ENCODE measurements around the gene AVPR2.

Gene AVPR2

DNA sequence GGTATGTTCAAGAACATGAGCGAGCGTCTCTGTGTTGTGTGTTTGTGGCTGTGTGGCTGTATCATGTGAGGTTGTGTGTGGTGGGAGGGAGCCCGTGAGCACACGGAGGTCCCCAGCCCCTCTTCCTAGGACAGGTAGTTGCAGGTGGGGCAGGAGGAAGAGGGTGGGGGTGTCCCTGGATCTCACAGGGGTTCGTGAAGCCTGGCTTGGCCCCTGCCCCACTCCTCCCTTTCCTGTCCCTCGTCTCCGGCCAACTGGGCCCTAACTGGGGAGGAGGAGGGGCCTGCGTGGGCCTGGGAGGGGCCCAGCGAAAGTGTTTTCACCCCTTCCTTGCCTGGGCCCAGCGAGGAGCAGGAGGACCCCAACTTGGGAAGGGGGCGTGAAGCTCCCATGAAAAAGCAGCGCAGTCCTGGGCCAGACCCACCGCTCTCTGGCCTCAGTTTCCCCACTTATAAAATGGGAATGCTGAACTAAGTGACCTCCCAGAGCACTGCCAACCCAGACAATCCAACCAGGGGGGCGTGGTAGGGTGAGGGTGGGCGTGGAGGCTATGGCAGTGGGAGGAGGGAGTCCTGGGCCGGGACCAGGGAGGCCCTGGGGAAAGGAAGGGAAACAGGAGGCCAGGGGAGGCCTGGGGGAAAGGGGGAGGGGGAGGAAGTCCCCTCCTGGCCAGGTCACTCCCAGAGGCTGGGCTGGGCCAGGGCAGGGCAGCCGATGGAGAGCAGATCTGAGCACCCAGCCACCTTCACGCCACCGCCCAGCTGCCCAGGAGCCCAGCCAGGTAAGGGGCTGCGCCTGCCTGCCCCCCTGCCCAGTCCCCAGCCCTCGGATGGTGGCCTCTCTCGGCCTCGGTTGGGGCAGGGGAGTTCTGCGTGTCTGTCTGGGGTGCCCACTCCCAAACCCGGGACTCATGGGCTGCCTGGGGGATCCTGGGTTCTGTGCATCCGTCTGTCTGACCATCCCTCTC lies at the start of gene AVPR2:
Gene AVPR2, plus strand, starts transcription at position 683 of the 967 bp plus-strand sequence. CDS start 473 bp downstream, outside the sequence.
- no peak for DNase-seq

DNA sequence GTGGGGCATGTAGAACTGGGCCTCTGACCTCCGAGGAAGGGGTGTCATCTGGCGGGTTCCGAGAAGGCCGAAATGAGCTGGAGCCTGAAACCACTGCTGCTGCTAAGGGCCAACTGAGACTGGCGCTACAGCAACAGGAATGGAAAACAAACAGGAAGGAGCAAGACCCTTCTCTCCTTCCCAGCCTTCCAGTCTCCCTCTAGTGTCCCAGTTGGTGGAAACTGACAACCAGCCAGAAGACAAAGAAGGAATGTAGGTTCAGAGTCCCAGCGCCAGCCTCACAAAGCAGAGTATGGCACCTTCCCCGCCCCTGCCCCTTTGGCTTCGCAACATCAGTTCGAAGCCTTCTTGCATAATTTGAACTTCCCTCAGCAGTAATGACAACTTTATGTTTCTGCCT lies 49.8 kb upstream of the AVPR2 start:
- no peak for DNase-seq

DNA sequence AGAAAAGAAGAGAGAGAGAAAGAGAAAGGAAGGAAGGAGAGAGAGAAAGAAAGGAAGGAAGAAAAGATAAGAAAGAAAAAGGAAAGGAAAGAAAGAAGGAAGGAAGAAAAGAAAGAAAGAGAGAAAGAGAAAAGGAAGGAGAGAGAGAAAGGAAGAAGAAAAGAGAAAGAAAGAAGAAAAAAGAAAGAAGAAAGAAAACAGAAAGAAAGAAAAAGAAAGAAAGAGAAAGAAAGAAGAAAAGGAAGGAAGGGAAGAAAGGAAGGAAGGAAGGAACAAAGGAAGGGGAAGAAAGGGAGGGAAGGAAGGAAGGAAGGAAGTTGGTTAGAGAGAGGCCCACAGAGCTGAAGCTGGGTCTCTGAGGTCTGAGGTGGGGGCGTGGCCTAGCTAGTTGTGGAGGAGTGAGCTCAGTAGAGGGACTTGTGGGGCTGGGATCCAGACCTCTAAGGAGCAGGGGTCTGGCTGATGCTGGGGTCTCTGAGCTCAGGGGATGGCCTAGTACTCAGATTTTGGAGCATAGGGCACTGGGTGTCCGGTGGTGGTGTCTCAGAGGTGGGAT lies 47.0 kb upstream of the AVPR2 start:
- no peak for DNase-seq

DNA sequence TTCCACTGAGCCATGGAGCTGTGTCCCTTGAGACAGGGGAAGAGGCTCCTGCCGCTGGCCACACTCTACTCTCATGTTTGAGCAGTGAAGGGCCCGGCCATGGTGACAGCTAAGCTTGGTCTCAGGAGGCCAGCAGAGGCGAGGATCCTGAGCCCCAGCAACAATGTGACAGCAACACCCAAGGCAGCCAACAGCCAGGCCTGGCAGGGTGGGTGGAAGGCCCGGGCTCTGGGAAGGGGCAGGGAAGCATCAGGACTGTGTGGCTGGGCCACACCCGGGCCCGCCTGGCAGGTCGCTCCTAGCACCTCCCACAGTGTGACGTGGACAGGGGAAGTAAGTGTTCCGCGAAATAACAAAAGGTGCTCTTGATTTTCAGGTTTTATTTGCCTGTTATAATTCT lies 43.3 kb upstream of the AVPR2 start:
- no peak for DNase-seq

DNA sequence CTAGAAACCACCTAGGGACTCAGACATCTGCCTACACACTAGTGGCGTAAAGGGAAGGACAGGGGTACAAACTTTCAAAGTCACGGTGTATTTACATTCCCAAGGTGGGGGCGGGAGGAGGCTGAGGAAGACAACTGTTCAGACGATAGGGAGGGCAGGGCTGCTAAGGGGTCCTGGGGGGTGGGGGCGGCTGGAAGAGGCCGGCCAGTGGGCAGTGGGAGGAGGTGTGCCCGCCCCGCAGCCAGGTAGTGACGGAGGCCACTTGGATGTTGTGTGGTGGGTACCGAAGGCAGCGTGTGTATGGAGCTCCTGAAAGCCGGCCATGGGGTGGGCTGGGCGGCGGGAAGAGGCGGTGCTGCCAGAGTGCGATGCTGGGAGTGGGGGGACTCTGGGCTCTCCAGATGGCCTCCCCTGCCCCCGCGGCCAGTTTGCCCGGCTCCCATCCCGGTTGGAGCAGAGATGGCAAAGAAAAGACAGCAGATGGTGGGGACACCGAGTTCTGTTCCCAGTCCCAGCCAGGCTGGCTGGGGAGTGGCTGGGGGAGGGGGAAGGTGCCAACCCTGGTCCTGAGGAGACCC lies 42.7 kb upstream of the AVPR2 start:
- DNase-seq: no peak

DNA sequence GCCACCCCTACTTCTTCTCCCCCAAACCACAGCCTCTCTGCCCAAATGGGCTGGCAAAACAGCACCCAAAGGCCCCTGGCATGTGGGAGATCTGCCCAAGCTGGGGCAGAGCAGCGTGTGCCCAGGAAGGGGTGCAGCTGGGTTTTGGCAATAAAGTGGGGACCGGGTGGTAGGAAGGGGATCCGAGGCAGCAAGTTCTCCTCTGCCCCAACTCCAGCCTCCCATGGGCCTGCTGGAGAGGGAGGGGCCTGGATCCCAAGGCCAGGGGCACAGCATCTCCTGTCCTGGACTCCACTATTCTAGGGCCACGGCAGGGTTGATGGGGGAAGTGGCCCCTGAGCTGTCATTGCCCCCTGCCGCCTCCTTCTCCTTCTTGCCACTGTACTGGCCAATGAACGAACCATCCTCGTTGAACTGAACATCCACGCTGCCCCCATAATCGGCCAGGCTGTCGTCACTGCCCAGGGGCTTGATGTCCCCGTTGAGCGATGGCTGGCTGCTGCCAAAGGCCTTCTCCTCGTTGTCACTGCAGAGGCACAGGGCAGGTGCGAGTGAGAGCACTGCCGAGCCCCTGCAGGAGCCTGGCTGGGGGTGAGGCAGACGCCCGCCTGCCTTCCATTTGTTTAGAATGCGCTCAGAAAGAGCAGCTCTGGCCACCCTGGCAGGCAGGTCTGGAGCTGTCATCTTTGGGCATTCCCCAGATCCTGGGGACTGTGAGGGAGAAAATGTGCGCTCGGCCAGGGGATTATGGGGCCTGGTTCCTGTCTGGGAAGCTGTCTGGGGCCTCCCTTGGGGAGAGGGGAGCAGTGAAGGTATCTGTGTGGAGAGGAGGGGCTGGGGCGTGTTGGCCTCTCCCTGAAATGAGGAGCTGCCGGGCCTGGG lies 41.9 kb upstream of the AVPR2 start:
- no peak for DNase-seq

DNA sequence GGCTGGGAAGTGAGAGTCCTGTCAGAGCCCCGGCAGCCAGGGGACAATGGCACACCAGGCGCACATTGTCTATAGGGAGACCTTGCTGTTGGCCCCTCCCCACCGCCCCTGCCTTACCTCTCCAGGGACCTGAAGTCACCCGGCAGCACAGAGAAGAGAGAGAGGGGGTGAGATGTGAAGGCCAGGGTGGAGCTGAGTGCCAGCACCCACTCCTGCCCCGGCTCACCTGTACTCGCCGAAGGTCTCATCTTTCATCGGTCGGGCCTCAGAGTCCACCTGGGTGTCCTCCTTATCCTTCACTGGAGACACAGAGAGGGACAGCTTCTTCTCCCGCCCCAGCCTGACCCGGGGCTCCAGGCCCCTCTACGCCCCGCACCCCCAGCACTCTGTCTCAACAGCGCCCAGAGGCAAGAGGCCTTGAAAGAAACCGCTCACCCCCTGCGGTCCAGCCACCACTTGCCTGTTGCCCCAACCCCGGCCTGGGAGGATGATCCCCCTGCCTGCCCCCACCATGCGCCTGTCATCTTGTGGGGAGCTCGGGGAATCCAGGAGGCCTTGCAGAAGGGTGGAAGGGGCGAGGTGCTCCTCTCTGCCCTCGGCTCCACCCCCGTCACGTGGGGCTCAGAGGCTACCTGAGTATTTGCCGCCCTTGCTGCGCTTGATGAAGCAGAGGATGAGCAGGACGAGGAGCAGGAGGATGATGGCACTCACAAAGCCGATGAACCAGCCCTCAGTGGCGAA lies 41.1 kb upstream of the AVPR2 start:
- DNase-seq: no peak

DNA sequence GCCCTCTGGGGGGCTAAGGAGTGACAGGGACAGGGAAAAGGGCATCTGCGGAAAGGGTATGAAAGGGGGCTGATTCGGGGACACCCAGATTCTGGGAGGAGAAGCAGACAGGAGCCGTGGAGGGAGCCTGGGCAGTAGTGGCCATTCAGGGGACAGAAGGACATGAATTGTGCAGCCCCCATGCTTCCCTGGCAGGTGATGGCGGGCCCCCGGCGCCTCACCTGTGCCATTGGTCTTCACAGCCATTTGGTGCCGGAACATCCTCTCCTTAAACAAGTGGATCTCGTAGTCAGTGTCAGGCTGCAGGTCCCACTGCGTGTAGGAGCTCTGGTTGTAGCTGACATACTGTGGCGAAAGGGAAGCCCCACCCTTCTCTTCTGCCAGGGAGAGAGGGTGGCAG lies 40.4 kb upstream of the AVPR2 start:
- DNase-seq: no peak

DNA sequence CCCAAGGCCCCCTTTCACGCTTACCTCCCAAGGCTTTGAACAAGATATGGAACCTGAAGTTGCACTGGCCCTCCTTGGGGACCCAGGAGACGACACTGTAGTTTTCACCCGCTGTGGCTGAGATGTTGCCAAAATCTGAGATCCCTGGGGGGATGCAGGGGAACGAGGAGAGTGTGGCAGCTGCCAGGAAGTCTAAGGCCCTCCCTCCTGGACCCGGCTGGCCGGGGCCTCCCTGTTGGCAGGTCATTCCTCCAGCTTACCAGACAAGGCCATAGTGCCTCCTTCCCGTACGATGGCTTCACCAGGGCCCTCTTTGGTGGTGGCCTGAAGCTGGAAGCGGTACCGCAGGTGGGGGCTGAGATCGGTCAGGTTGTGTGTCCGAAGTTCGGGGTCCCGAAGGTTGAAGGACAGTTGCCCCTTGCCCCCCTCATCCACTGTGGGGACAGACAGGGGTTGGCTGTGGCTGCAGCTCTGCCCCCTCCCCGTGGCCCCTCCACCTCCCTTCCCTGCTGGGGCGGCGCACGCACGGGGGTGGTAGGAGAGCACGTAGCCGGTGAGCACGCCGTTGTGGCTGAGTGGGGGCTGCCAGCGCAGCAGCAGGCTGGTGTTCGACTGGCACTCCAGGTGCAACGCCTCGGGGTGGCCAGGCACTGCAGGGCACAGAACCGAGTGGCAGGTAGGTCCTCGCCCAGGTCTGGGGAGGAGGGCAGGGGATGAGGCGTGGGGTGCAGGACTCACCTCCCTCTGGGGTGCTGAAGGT lies 39.7 kb upstream of the AVPR2 start:
- no peak for DNase-seq

DNA sequence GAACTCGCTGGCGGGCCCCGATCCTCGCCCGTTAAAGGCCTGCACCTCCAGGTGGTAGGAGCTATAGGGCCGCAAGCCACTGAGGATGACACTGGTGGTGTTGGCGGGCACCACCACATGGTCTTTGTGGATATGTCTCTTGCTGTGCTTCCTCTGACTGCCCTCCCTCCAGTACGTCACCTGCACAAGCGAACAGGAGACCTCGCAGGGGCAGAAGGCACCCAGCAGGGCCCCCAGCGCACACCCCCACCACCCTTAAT lies 39.2 kb upstream of the AVPR2 start:
- DNase-seq: no peak

DNA sequence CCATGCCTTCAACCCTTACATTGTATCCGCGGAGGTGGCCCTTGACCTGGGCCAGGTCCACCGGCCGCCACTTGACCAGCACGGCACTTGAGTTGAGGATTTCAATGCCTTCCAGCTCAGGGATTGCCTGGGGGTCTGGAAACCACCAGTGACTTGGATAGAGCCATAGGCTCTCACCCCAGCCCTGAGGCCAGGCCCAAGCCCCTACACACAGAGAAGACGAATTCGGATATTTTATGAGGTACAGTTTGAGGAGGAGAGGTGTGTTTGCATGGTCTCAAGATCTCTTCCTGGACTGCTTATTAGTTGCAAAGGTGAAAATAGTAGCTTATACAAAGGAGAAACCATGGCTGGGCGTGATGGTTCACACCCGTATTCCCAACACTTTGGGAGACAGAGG lies 38.8 kb upstream of the AVPR2 start:
- no peak for DNase-seq

DNA sequence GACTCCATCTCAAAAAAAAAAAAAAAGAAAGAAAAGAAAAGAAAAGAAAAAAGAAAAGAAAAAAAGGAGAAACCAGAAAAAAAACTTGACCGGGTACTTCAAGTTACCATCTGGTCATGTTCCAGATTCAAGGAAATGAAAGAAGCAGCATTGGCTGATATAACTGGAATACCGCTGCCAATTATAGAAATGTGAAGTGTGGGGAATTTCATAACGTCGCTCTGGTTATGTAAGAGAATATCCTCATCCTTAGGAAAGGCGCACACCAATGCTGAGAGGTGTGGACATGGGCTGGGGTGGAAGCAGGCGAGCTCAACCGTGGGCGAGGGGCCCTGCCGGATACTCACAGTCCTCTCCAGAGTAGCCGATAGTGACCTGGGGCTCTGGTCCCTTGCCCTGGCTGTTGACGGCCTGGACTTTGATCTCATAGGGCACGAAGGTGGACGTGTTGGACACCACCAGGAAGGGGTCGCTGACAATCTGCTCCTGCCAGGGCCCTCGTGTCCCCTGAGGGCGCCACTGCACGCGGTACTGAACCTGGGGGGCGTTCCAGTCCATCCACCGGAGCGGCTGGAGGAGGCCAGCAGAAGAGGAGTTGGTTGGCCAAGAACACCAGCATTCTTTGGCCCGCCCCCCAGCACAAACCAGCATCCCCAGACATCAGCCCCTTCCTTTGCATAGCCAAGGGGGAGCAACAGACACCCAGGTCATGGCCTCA lies 38.0 kb upstream of the AVPR2 start:
- no peak for DNase-seq

DNA sequence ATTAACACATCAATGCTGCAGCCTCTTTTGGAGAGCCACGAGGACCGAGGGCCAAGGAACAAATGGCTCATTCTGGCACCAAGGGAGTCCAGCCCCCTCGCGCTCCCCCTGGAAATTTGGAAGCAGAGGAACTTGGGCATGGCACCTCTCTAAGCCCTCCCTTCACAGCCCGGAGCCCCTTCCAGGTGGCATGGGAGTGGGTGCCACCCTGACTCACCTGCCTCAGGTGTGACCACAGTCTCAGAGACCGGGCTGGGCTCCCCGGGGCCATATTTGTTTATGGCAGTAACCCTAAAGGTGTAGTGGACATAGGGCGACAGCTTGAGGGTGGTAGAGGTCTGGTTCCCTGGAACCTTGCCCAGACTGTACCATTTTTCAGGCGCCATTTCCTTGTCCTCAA lies 37.3 kb upstream of the AVPR2 start:
- no peak for DNase-seq

DNA sequence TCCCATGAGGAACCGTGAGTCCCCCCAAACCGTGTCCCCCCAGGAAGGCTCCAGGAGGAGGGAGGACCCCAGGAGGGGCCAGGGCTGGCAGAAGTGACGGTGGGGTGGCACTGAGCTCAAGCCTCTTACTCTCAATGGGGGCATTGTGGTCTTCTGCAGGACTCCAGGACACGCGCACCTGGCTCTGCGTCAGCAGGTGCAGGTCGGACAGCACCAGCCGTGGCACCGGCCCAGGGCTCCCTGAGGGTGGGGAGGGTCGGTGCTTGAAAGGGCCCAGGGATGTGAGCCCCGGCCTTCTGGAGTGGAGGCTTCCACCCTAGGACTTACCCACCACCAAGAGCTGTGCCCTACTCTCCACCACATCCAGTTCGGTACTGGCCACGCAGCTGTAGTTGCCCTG lies 36.8 kb upstream of the AVPR2 start:
- DNase-seq: no peak

DNA sequence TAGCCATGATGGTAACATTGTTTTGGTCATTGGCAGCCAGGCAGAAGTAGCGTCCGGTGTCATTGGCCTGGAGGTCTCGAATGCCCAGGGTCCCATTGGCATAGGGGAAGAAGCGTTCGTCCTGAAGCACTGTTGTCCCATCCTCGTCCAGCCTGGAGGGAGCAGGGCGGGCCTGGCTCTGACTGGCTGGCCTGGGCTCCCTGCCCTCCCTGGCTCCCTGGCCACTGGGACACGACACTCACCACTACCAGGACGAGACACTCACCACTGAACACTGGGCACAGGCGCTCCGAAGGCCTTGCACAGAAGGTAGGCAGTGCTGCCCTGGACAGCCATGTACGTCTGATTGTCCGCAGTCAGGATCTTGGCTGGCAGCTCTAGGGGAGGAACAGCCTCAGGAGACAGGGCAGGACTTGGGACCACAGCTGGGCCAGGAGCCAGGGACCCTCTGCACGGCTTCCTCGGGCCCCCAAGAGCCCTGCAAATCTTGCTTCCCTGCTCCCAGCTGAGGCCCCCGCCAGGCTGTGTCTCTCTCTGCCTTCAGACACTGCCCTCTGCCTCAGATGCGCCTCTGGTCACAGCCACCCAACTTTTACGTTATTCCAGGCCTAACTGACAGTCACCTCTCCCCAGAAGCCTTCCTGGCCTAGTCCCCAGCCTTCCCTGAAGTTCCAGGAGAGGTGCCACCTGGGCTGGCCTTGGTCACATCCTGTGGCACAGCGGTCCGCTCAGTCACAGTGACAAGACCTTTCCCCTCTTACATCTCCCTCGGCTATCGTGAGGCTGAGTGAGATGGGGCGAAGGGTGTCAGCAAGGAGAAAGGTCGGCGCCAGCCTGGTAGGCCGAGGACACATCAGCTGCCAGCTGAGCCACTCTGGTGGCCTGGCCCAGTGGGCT lies 35.6 kb upstream of the AVPR2 start:
- no peak for DNase-seq

DNA sequence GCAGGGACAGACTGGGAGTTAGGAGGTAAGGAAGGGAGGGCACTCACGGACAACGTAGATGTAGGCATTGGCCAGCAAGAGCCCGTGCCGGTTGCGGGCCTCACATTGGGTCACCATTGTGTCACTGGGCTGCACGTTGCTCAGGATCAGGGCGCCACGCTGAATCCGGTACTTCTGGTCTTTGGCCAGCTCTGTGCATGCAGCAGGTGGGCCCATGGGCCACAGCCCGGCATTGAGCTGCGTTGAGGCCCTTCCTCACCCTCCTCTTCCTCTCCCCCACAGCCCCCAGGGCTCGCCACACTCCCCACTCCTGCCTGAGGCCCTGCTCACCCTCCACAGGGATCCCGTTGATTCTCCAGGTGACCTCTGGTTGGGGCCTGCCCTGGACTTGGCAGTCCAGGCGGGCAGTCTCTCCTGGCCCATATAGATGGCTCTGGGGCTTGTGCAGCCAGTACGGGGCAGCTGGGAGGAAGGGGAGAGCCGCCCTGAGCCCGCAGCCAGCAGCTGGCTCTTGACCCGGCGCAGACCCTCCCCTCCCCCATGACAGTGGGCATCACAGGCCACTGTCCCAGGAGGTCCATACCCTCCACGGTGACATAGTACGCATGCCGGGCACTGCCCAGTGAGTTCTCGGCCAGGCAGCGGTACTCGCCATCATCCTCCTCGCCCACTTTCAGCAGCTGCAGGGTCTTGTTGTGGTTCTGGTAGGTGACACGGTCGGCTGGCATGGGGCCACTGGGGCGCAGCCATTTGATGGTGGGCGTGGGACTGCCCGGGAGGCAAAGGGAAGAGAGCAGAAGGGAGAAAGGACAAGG lies 34.8 kb upstream of the AVPR2 start:
- DNase-seq: no peak

DNA sequence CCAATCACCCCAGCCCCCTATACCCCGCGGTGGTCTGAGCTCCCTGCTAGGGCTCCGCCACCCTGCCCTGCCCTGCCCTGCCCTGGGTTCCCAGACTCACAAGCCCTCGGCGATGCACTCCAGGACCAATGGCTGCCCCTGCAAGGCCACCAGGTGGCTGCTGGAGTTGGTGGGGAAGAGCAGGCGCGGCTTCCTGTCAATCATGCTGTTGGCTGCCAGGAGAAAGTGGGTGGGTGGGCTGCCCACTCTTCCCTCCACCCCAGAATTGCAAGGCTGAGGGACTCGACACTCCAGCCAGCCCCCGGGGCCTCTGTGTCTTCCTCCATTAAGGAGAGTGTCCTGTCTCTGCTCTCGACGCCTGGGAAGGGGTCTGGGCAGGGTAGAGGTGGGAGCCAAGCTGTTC lies 34.2 kb upstream of the AVPR2 start:
- DNase-seq: no peak

DNA sequence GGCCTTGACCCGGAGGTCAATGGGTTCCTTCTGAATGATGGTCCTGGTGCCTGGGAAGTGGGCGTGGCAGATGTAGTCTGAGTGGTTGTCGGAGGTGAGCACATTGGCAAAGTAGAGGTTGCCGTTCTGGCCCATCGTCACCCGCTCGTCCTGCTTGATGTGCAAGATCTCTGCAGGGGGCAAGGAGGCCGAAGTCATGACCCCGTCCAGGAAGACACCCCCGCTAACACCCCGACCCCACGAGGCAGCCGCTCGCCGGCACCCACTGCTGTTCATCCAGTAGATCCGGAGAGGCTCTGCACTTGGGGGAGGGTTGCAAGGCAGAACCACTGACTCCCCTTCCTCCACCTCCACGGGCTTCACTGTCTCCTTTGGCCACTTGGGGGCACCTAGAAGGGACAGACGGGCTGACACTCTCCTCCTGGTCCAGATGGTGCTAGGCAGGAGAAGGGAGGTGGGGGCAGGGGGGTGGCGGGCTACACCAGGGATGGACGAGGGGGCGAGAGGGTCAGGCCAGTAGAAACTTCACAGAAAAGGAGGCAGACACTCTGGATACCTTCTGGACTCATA lies 33.6 kb upstream of the AVPR2 start:
- no peak for DNase-seq

DNA sequence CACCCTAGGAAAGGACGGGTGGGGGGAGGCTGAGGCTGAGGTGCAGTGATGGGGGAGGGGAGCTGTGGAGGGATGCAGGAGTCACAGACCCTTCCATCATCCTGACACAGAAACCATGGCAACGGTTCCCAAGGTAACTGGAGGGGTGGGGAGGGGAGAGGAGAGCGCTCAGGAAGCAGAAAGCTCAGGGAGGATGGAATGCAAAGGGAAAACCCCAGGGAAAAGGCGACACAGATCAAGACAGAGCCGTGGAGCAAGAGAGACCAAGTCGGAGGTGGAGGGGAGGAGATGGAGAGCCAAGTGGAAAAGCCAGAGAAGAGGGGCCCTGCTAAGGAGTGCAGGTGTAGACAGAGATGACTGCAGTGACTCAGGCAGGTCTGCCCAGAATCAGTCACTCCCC lies 33.0 kb upstream of the AVPR2 start:
- DNase-seq: no peak
